Ascending aorta (tissue), 2 donors: Measurements from ENCODE around the gene CHCT1. TPM values are rescaled to one million over a fixed set of nuclear protein-coding genes. Genes with fewer than 3 reads are reported as not detected.

Source experiments
- DNase-seq, 2 donors: peaks; one replicate each; pipeline ENCODE4 v3.0.0-alpha.2; 2019; ENCODE audit warnings: low spot score in 2 of 2
- H3K27ac ChIP-seq, 2 donors: fragments of 200-600 bp; sonication (generic); one replicate each; pipeline ENCODE4 v1.5.1; 2016 to 2017; ENCODE audit warnings: mild to moderate bottlenecking in 1 of 2
- H3K27me3 ChIP-seq: fragments of 200-600 bp; sonication (generic); one replicate; pipeline ENCODE4 v1.5.1; 2017
- H3K36me3 ChIP-seq, 2 donors: fragments of 200-600 bp; sonication (generic); one replicate each; pipeline ENCODE4 v1.5.1; 2016
- H3K4me1 ChIP-seq, 2 donors: fragments of 200-600 bp; sonication (generic); one replicate each; pipeline ENCODE4 v1.5.1; 2016 to 2017; ENCODE audit warnings: mild to moderate bottlenecking in 1 of 2
- H3K4me3 ChIP-seq, 2 donors: fragments of 200-600 bp; sonication (generic); one replicate each; pipeline ENCODE4 v1.5.1; 2016 to 2017; ENCODE audit warnings: mild to moderate bottlenecking in 1 of 2
- H3K9me3 ChIP-seq, 2 donors: fragments of 200-600 bp; sonication (generic); one replicate each; pipeline ENCODE4 v1.5.1; 2016
- CTCF ChIP-seq, 3 experiments: fragments of 200-600 bp in 2 of 3; fragments of 450-650 bp in 1 of 3; sonication (generic) in 2 of 3; IDR thresholded peaks; one replicate each; pipeline ENCODE4 v1.5.1; 2016 to 2019; ENCODE audit warnings: antibody characterized with exemption in 3 of 3, mild to moderate bottlenecking in 1 of 3, moderate library complexity in 1 of 3
- intact Hi-C: fragments of 100-400 bp; cut with DNase I; formaldehyde crosslinking; loops from one replicate; pipeline ENCODE4 v1.15.1; 2023
- total RNA-seq: library from RNA; depleted of rRNA; stranded (reverse); fragments of >200 nt; gene quantifications from one replicate; pipeline ENCODE4 v1.1.0, GENCODE V29; 2016

CHCT1 gene
- total RNA-seq, 1 donor from 2014 or later = not detected

GRCh38 chr17:60395508-60396065 is 26.7 kb upstream of the CHCT1 start:
- H3K4me3 ChIP-seq = no peak overlapping the region

GRCh38 chr17:60396412-60396811 is 25.9 kb upstream of the CHCT1 start:
- TF ChIP-seq CTCF (IDR thresholded peaks at IDR 0.05) = no peak
- H3K36me3 ChIP-seq = no peaks in the 10 kb centered on the region
- intact Hi-C loops = no loop called here
- DNase-seq = no peak
- H3K4me1 ChIP-seq = peaks cover 0 to 4% of the 10 kb centered on the region in 2 donors
- H3K9me3 ChIP-seq = no peaks in the 10 kb centered on the region
- H3K27ac ChIP-seq = no peak overlapping the region
- no peaks in the 10 kb centered on the region for H3K27me3 ChIP-seq
- H3K4me3 ChIP-seq = no peak overlapping the region

More at GRCh38 chr17:60395508-60396065, 26.7 kb upstream of the CHCT1 start:
- DNase-seq = no peak
- Histone ChIP-seq H3K9me3 (no peaks in the 10 kb centered on the region), H3K27ac (no peak overlapping the region), H3K36me3 (no peaks in the 10 kb centered on the region), H3K4me1 (peaks cover 0 to 4% of the 10 kb centered on the region in 2 donors), H3K27me3 (no peaks in the 10 kb centered on the region)
- TF ChIP-seq CTCF (IDR thresholded peaks at IDR 0.05) = no peak
- intact Hi-C loops = no loop called here

- Histone ChIP-seq H3K9me3 (no peaks in the 10 kb centered on the region), H3K4me1 (no peaks in the 10 kb centered on the region), H3K27me3 (no peaks in the 10 kb centered on the region), H3K36me3 (no peaks in the 10 kb centered on the region), H3K4me3 (no peak overlapping the region), H3K27ac (peak overlapping the region in 1 of 2 donors; percentile 28)
- intact Hi-C loops = no loop called here
- TF ChIP-seq CTCF (IDR thresholded peaks at IDR 0.05) = no peak
- no peak for DNase-seq
Measured at GRCh38 chr17:60398227-60398959, 23.9 kb upstream of the CHCT1 start.

GRCh38 chr17:60401819-60402218 is 20.5 kb upstream of the CHCT1 start:
- H3K27me3 ChIP-seq = no peaks in the 10 kb centered on the region
- no peaks in the 10 kb centered on the region for H3K4me1 ChIP-seq
- H3K4me3 ChIP-seq = no peak overlapping the region
- H3K36me3 ChIP-seq = no peaks in the 10 kb centered on the region
- H3K27ac ChIP-seq = no peak overlapping the region
- H3K9me3 ChIP-seq = no peaks in the 10 kb centered on the region
- intact Hi-C loops = no loop called here
- no peak for TF ChIP-seq CTCF (IDR thresholded peaks at IDR 0.05)
- no peak for DNase-seq

GRCh38 chr17:60403523-60403810 is 18.8 kb upstream of the CHCT1 start:
- Histone ChIP-seq H3K27ac (no peak overlapping the region), H3K36me3 (no peaks in the 10 kb centered on the region), H3K4me1 (no peaks in the 10 kb centered on the region), H3K4me3 (no peak overlapping the region), H3K9me3 (no peaks in the 10 kb centered on the region), H3K27me3 (no peaks in the 10 kb centered on the region)
- intact Hi-C loops = no loop called here
- no peak for DNase-seq
- no peak for TF ChIP-seq CTCF (IDR thresholded peaks at IDR 0.05)
